Right renal cortex interstitium (tissue), 3 donors: ENCODE measurements around the gene LCK. TPM values are rescaled to one million over a fixed set of nuclear protein-coding genes. Genes with fewer than 3 reads are reported as not detected.
"Not testable (repeated sequence)": the region's sequence is repeated elsewhere in the genome, so short reads cannot be mapped to it uniquely, and the experiment has no call there.

Experiments used
- DNase-seq, 3 donors: peaks; one replicate each; pipeline ENCODE4 v3.0.0-alpha.2; 2013; ENCODE audit warnings: low read depth in 3 of 3, low spot score in 2 of 3
- polyA plus RNA-seq, 3 donors: library from polyadenylated mRNA; unstranded; fragments of 120-200 nt; gene quantifications; one replicate each; pipeline ENCODE4 v1.2.1, GENCODE V29; 2013; ENCODE audit not compliant: insufficient read length in 3 of 3

LCK gene
- polyA plus RNA-seq, 3 donors, result 4.5 to 6.3 (median 5.2) TPM

DNA sequence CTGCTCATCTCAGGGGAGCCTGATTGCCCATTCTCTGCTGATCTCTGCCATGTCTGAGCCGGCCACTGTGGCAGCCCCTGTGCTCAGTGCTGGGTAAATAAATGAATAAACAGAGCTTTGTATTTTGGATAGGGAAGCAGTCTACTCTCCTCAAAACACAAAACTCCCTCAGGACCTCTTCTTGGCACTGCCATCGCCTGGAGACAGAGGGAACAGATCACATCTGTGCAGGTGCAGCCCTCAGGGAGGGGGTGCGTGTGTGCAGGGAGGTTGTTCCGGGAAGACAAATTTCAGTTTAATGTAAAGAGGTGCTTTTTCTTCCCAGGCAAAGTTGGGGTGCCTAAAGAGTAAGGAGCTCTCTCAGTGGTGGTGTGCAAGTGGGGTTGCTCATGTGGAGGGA, 11.7 kb upstream of the LCK start:
- no peak for DNase-seq

DNA sequence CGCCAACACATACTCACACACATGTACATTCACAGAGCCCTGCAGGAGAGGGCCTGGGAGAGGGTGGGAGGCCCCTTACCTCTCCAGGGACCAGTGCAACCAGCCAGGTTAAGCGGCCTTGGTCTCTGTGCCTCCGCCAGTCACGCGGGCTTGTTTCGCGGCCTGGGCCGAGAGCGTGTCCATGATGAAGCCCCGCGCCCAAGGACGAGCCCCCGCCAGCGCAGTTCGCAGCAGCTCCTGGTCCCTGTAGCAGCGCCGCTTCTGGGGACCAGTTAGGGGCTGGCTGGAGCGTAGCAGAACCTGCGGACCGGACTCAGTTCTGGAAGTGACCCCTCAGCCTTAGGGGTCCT, 11.3 kb upstream of the LCK start:
- no peak for DNase-seq

DNA sequence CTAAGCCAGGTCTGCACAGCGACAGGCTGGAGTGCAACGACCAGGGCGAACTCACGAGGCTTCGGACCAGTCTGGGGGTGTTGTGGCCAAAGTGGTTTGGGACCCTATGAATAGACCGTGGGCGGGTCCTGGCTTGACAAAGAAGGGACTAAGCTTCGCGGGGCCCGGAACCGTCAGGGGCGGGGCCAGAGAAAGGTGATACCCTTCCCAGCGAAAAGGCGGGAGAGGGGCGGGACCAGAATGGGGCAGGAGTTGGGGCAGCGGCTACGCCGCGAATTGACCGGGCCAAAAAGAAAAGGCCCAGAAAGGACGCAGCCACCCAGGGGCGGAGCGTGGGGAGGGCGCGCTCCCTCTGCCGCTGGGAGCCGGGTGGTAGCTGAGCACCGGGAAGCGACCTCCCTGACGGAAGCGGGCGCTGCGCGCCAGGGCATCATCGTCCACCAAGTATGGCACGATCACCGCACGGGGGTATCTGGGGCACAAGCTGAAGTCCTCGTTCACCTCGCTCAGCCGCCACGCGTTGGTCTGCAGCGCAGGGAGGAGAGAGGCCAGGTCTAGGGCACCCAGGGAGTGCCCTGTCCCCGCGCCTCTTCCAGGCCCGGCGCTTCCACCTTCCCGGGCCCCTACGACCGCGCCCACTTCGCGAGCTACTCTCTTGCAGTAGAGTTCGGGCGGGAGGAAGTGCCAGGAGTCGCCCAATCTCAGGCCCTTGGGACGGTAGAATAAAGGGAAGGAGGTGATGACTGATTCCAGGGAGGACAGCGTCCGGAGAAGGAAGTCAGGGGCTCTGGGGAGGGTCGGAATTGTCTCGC, 10.7 kb upstream of the LCK start:
- DNase-seq, result no peak

DNA sequence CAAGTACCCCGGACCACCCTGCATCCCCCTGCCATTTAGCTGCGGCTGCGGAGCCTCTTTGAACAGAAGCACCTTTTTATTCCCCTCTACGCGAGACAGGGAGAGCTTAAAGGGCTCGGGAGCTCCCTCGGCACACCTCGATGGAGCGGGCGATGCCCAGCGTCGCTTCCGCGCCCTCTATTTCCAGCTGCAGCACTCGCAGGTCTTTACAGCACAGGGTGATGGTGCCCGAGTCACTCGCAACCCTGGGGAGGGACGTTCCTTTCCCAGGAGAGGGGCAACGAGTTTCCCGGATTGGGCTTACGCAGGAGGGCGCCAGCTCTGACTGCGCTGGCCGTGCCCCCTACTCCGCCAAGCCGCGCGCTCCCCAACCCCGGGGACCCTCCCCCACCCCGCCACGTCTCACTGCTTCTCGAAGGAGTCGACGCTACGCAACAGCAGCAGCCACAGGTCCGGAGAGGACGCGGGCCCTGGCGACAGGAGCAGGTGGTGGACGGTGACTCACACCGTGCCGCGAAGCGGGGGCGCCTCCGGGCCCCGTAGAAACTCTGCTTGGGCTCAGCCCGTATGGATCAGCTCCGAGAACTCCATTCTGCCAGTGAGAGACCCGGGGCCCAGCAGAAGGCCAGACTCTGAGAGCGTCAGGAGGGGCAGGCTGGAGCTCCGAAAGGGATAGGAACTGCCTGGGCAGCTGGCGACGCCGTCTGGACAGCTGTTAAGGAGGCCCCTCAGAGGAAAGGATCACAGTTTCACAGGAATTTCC, 9.9 kb upstream of the LCK start:
- no peak for DNase-seq

DNA sequence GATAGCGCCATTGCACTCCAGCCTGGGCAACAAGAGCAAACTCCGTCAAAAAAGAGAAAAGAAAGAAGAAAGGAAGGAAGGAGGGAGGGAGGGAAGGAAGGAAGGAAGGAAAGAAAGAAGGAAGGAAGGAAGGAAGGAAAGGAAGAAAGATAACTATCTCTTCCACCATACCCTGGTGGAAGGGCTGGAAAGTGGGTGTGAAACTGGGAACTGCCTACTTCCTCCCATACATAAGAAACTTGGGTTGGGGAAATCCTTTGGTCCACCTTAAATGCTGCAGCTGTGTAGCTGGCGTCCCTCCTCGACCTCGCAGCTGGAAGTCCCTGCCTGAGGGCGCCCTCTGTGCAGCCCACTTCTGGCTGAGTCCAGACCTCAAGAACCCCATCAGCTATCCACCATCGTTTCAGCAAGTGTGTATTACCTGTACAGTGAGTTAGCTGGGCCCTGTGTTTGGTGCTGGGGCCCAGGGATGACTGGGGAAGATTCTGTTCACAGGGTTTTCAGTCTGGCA, 8.7 kb upstream of the LCK start:
- DNase-seq, result no peak

DNA sequence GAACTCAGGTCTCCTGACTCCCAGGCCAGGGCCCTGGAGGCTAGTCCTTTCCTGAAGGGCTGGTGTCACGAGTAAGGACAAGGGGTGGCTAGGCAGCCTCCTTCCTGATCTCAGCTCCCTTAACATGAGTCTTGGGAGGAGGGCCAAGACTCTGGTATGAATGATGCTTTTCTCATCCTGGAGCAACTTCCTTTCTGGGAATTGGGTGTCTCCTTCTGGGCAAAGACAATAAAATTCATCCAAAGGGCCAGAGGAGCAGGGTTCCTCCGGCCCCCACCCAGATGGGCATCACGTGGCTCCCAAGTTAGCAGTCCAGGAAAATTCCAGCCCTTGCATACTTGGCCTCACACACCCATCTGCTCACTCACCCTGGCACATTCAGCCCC, 4.2 kb upstream of the LCK start, which contains the start of gene FAM167B:
TSS of gene FAM167B (plus strand) at position 335 of the 386 bp plus-strand sequence. CDS start 200 bp downstream, outside the sequence.
- no peak for DNase-seq

DNA sequence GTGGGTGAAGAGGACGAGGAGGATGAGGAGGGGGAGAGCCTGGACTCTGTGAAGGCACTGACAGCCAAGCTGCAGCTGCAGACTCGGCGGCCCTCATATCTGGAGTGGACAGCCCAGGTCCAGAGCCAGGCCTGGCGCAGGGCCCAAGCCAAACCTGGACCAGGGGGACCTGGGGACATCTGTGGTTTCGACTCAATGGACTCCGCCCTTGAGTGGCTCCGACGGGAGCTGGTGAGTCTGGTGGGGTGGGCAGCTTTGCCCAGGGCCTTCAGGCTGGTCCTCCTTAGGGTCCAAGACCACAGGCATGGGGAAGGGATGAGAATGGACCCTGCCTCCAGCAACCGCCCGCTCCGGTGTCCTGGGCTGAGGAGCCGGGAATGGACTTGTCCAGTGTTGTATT, 3.6 kb upstream of the LCK start:
- DNase-seq, result no peak

DNA sequence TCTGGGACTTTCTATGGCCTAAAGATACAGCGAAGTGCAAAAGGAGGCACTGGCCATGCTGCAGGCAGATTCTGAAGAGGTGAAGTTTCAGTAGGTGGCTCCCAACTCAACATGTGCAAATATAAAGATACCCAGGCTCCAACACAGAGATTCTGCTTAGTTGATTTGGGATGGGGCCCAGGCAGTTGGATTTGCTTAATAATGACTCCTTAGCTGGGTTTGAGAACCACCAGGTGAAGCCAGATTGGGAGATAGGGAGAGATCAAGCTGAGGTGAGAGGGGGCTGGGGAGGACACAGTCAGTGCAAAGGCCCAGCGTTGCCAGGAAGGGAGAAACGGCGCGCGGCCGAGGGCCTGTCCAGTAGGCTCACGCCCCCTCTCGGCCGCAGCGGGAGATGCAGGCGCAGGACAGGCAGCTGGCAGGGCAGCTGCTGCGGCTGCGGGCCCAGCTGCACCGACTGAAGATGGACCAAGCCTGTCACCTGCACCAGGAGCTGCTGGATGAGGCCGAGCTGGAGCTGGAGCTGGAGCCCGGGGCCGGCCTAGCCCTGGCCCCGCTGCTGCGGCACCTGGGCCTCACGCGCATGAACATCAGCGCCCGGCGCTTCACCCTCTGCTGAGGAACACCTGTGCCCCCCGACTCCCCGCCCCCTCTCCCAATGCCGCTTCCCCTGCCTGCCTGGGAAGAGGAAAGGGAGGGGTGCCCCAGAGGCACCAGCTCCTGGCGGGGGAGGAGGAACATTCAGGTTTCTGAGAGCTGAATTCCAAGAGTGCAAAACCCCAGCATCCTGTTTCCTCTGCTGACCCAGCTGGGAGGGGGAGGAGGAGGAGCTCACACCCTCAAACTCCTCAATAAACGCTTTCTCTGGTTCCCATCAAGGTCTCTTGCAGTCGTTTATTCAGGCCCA, 2.8 kb upstream of the LCK start:
- DNase-seq, result no peak

DNA sequence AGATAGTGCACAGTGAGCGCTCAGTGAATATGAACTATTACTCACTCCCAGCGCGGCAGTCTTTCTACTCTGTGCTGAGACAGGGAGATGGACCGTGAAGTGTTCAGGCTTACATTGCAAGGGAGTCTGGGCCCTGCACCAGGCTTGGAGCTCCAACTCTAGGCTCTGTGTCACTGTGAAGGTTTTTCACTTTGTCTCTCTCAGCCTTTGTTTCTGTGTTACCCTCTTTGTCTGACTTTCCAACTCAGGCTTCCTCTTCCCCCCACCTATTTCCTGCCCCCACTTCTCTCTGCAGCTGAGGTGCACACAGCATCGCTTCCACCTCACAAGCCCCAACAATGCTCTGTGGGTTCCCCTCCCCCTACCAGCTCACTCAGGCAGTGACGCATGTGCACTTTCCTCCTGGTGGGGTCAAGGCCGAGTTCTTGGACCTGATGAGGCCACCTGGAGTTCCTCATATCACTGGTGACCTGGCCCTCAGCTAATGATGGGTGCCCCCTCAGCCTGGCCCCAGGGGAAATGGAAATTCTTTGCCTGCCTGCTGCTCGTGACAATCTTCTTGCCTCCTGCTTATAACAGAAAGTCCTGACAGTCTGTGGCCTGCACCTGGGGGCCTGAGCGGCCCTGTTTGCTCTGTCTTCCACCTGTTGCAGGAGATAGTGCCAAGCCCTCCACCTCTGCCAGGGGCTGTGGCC, 1.1 kb upstream of the LCK start:
- DNase-seq, result no peak

DNA sequence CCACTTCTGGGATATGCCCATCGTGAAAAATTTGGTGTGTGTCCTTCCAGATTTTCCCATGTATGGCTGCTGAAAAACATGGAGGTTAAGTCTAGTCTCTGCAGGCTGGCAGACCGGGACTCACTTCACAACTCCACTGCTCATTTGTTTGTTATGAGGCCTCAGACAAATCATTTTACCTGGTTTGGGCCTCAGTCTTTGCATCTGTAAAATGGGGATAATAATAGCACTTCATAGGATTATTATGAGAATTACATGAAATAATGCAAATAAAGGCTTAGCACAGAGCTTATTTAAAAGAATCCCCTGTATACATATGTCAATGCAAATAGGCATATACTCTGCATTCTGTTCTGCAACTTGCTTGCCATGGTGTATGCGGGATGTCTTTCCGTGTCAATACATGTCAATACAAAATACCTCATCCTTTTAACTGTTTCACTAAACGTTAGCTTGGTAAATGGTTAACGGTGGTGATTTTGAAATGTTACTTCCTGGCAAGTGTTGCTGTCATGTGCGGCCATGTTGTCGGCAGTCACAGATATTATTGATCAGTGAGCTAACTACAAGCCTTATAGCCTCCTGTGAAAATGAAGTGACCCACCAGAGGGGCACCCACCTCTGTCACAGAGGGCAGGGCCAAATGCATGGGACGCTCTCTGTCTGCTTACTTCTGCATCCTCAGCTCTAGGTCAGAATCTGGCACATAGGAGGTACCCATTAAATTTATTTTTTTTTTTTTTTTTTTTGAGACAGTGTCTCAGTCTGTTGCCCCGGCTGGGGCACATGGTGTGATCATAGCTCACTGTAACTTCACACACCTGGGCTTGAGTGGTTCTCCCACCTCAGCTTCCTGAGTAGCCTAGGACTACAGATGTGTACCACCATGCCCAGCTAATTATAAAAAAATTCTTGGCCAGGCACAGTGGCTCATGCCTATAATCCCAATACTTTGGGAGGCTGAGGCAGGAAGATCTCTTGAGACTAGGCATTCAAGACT, 4.3 kb downstream of the LCK start:
- DNase-seq, result no peak

DNA sequence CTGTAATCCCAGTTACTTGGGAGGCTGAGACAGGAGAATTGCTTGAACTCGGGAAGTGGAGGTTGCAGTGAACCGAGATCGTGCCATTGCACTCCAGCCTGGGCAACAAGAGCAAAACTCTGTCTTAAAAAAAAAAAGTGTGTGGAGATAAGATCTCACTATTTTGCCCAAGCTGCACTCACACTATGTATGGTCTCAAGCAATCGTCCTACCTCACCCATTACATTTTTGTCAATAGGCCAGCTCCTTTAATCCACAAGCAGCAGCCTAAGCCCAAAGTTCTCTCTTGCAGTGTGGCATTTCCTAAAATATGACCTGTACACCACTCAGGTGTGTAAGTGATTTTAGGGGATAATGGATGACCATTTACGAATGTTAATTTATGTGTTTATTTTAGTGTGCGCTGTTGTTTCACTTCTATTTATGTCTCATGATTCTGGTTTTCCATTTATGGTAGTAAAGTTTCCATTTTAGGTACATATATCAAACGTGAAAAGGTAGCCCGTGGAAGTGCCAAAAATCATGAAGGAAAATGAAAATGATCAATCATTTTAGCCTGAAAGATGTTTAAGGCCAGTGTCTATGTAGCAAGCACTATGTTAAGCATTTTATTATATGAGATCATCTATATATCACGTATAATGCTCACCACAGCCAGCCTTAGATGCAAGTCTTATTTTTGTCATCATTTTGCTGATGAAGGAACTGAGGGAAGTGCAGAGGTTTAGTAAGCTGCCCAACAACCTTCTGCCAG, 5.6 kb downstream of the LCK start:
- no peak for DNase-seq

DNA sequence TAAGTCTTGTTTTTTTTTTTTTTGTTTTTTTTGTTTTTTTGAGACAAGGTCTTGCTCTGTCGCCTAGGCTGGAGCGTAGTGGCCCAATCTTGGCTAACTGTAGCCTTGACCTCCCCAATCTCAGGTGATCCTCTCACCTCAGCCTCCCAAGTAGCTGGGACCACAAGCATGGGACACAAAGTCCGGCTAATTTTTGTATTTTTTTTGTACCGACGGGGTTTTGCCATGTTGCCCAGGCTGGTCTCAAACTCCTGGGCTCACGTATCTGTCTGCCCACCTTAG, 6.1 kb downstream of the LCK start:
- no peak for DNase-seq

DNA sequence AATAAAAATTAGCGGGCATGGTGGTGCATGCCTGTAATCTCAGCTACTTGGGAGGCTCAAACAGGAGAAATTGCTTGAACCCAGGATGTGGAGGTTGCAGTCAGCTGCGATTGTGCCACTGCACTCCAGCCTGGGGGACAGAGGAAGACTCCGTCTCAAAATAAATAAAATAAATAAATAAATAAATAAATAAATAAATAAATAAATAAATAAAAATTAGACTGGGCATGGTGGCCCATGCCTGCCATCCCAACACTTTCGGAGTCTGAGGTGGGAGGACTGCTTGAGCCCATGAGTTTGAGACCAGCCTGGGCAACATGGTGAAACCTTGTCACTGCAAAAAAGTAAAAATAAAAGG, 12.2 kb downstream of the LCK start:
- DNase-seq, result not testable (repeated sequence)

DNA sequence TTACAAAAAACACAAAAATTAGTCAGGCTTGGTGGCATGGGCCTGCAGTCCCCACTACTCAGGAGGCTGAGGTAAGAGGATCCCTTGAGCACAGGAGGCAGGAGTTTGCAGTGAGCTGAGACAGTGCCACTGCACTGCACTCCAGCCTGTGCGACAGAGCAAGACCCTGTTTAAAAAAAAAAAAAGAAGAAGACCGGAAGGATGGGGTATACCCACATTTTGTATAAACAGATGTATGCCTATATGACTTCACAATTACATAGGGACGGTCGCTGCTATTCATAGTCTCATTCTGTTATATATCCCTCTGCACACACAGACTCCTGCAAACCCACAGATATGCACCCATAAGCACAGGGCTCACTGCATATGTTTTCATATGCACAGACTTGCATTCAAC, 12.7 kb downstream of the LCK start:
- no peak for DNase-seq

DNA sequence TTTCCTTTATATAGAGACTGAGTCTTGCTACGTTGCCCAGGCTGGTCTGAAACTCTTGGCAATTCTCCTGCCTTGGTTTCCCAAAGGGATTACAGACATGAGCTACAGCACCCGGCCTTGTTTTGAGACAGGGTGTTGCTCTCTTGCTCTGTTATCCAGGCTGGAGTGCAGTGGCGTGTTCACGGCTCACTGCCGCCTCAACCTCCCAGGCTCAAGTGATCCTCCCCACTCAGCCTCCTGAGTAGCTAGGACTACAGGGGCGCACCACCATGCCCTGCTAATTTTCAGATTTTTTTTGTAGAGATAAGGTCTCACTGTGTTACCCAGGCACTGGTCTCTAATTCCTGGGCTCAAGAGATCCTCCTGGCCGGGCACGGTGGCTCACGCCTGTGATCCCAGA, 14.8 kb downstream of the LCK start:
- no peak for DNase-seq

DNA sequence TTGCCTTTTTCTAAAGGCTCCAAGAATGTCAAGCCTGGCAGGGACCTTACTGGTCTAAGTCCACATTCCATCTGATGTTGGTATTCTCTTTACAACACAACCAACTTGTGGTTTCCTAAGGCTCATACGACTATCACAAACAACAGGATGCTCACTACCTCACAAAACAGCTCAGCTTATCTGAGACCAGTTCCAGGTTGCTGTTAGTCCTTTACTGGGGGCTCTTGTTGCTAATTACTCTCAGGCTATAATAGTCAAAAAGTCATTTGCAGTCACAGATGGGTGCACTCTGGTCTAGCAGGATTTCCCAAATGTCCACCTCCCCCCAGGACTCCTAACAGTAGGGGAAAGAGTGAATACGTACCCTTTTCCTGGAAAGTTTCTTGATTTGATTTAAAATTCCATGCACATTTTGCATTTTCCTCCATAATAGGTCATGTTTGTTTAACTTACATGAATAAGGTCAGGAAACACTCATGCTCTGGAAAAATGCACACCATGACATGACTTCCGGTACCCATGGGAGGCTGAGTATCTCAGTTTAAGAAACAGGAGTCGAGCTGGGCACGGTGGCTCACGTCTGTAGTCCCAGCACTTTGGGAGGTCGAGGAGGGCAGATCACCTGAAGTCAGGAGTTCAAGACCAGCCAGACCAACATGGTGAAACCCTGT, 16.0 kb downstream of the LCK start:
- DNase-seq, result no peak

DNA sequence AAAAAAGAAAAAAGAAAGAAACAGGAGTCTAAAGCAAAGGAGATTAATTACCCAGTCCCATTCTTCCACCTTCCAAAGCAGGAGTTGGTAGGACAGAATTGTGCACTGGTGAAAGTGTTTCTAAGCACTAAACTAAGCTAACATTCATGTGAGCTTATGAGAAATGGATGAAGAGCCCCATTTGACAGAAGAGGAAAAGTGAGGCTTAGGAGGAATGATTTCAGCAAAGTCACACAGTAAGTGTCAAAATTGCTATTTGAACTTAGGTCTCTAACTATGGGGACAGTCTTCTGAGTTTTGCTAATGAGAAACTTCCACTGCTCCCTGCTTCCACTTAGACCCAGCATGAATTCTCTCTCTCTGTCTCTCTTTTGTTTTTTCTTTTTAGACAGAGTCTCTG, 18.7 kb downstream of the LCK start:
- DNase-seq, result no peak
